GM18868 (cell line): ENCODE measurements around the gene NDUFAB1.
"Not testable (repeated sequence)": the region's sequence is repeated elsewhere in the genome, so short reads cannot be mapped to it uniquely, and the experiment has no call there.

Experiments used
- ATAC-seq: cut with Tn5 transposase; IDR thresholded peaks from one replicate; pipeline ENCODE4 v1.9.1; 2021; ENCODE audit warnings: mild to moderate bottlenecking, moderate library complexity; ENCODE audit not compliant: unreplicated experiment

Gene NDUFAB1

GRCh38 chr16:23556881-23557778 is 39.0 kb downstream of the NDUFAB1 start, which contains the start of the genes EARS2 and UBFD1:
TSS of gene EARS2 (minus strand) at chr16:23557350. CDS start at chr16:23557343, 7 bp downstream.
TSS of gene UBFD1 (plus strand) at chr16:23557727. CDS start at chr16:23557743, 16 bp downstream.
- ATAC-seq, result peak; percentile 86

- ATAC-seq, result no peak
Measured at GRCh38 chr16:23554536-23554935, 41.6 kb downstream of the NDUFAB1 start.

GRCh38 chr16:23552161-23552560 is 44.0 kb downstream of the NDUFAB1 start:
- ATAC-seq, result no peak

GRCh38 chr16:23549938-23550337 is 46.2 kb downstream of the NDUFAB1 start:
- no peak for ATAC-seq

GRCh38 chr16:23544436-23544835 is 51.7 kb downstream of the NDUFAB1 start:
- ATAC-seq, result no peak

GRCh38 chr16:23540817-23541178 is 55.3 kb downstream of the NDUFAB1 start:
- ATAC-seq, result not testable (repeated sequence)

- no peak for ATAC-seq
Measured at GRCh38 chr16:23539984-23540816, 55.9 kb downstream of the NDUFAB1 start.

- ATAC-seq, result no peak
Measured at GRCh38 chr16:23538919-23539278, 57.2 kb downstream of the NDUFAB1 start.

GRCh38 chr16:23537390-23537789 is 58.7 kb downstream of the NDUFAB1 start:
- no peak for ATAC-seq

- no peak for ATAC-seq
Measured at GRCh38 chr16:23535901-23536300, 60.2 kb downstream of the NDUFAB1 start.

GRCh38 chr16:23534868-23535860 is 61.0 kb downstream of the NDUFAB1 start:
- no peak for ATAC-seq

- no peak for ATAC-seq
Measured at GRCh38 chr16:23532448-23532847, 63.7 kb downstream of the NDUFAB1 start.
